Suppressor macrophage treated with lipopolysaccharide for 1 hour (primary cell): ENCODE measurements around the gene SLC39A3.

Experiments
- DNase-seq, 3 donors: peaks; one replicate each; pipeline ENCODE4 v3.0.0-alpha.2; 2020 to 2022

The SLC39A3 gene

DNA sequence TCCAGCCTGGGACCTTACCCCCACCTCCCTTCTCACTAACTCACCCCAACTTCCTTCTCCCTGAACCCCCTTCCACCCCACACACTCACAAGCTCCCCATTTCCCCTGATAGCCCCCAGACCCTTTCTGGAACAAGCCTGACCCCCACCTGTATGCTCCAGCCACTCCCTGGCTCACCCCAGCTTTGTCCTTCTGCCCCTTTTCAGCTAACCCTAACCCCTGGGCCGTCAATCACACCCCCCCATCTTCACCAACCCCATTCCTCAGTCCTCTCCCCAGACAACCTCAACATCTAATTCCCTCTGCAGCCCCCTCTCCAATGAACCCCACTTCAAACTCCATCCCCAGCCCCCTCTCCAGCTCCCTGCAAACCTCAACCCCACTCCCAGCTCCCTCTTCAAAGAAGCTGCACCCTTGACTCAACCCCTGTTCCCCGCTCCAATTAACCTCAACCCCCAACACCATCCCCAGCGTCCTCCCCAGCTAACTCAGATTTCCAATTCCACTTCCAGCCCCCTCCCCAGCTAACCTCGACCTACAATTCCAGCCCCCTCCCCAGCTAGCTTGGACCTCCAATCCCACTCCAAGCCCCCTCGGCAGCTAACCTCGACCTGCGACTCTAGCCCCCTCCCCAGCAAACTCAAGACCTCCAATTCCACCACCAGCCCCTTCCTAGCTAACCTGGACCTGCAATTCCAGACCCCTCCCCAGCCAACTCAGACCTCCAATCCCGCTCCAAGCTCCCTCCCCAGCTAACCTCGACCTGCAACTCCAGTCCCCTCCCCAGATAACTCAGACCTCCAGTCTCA, 38.3 kb downstream of the SLC39A3 start:
- DNase-seq: no peak

- DNase-seq: peak in 1 of 3 donors; percentile 31
These were observed 39.0 kb downstream of the SLC39A3 start for GRCh38 chr19:2700660-2701360.

DNA sequence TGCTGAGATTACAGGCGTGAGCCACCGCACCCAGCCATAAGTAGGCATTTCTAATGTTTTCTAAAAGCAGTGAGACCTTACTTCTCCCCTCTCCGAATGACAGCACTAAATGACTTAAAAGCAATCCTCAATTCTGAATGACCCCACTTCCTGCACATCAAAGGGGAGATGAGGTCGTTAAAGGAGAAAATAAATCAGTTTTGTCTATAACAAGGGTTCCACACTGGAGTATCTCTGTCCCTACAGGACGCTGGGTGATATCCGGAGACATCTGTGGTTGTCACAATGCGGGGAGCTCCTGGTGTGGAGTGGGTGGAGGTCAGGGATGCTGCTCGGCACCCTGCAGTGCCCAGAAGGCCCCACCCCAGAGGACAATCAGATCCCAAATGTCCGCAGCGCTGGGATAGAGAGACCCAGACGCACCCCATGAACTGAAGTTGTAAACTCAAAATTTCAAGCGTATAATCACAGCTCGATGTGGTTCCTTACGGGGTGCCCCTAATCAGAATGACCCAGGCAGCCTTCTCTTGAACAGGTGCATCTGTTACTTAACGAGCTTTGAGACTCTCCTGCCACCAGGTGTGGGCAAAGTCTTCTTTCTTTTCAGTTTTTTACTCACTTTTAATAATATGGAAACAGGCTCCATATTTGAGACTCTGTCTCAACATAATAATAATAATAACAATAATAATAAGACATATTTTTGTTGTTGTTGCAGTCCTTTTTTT, 40.2 kb downstream of the SLC39A3 start:
- DNase-seq: no peak

DNA sequence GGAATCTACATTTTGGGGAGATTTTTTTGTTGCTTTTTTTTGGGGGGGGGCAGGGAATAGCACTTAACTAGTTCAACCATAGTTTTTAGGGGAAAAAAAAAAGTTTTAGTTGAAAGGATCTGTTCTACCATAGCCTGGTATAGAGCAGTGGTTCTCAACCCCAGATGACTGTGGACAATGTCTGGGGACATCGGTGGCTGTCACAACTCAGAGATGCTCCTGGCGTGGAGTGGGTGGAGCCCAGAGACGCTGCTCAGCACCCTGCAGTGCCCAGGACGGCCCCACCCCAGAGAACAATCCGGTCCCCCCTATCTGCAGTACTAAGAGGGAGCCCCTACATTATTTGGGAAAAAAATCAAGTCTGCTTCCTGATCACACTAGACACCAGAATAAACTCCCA, 45.6 kb downstream of the SLC39A3 start:
- no peak for DNase-seq

DNA sequence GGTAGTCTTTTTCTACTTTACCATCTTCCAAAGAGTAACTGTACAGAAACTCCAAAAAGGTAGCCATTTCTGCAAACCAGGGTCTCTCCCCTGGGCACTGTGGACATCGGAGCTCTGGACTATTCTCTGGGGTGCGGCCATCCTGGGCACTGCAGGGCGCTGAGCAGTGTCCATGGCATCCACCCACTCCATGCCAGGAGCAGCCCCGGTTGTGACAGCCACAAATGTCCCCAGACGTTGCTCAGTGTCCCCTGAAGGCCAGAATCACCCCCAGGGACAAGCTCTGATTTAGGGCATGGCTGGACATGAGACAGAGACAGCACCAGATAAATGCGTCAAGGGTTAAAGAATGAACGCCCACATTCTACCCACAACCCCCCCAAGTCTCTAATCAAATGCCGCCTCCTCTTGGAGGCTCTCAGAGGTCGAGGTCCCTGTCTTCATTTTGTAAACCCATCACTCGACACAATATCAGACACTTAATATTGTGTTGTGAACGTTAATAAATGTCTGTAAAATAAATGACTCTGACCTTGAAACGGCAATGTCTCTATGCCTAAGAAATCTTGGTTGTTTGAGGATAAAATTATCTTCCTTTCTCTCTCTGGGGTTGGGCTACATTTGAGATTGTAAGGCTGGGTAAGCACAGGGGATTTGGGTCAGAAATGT, 46.2 kb downstream of the SLC39A3 start:
- DNase-seq: no peak

GRCh38 chr19:2691951-2692350, 47.9 kb downstream of the SLC39A3 start:
- DNase-seq: no peak

DNA sequence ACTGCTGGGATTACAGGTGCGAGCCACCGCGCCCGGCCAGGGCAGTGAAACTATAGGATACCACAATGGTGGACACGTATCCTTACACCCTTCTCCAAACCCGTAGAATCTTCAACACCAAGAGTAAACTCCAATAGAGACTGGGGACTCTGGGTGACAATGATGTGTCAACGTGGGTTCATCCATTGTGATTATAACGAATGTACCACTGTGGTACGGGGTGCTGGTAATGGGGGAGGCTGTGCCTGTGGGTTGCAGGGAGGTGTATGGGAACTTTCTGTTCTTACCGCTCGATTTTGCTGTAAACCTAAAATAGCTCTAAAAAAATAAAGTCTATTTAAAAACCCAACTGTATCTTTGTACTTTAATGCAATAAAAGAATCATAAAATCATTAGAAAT, 49.0 kb downstream of the SLC39A3 start:
- DNase-seq: no peak

DNA sequence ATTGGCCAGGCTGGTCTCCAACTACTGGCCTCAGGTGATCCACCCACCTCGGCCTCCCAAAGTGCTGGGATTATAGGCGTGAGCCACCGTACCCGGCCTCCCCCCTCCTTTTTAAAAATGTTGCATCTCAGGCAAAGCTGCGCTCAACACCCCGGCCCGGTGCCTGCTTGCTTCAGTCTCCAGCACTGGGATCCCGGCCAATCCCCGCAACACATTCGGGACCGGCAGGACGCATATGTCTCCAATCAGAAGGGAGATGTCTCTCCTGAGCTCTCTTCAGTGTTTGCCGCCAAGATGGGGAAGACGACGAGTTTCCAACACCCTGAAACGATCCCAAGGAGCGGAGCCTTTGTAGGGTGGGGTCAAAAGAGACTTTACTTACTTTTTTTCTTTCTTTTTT, 53.5 kb downstream of the SLC39A3 start:
- DNase-seq: no peak

DNA sequence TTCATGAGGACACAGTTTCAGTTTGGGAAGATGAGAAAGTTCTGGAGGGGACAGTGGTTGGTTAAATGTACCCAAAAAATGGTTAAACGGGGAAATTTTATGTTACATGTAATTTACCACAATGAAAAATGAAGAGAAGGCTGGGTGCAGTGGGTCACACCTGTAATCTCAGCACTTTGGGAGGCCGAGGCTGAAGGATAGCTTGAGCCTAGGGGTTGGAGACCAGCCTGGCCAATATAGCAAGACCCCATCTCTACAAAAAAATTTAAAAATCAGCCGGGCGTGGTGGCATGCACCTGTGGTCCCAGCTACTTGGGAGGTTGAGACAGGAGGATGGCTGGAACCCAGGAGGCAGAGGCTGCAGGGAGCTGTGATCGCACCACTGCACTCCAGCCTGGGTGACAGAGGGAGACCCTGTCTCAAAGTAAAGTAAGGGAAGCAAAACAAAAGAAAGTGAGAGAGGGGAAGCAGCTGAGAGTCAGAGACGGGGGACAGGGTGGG, 54.6 kb downstream of the SLC39A3 start:
- no peak for DNase-seq

DNA sequence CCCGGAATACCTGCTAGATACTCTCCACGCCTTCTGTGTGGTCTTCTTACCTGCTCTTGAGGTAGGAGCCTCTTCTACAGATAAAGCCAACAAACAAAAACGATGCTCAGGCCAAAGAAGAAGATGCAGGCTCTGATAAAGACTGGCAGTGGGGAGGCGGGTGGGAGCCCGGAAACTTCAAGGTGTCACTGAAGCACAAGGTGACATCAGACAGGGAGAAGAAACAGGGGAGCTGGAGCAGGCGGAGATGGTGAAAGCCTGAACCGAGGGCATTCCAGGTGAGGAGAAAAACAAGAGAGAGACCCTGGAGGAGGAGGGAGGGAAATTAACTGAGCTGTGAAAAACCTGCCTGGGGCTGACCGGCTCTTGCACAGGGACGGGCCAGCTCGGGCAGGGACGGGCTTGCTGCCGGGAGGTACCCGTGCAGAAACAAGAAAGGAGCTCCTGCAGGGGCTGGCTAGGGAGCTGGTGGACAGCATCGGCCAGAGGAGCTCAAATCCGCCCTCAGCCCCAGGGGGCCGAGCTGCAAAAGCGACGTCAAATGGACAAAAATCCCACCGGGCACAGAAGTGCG, 56.3 kb downstream of the SLC39A3 start:
- no peak for DNase-seq
